ENCODE measurements around the gene RBM10.

- TF ChIP-seq CTCF (IDR thresholded peaks at IDR 0.05) (no peak), EP300 (IDR thresholded peaks at IDR 0.05) (no peak), POLR2AphosphoS5 (IDR thresholded peaks at IDR 0.05) (no peak)
Measured at GRCh38 chrX:47227334-47227583, 82.2 kb downstream of the RBM10 start.
